HFFc6 (cell line): ENCODE measurements around the gene ZNF701. TPM values are rescaled to one million over a fixed set of nuclear protein-coding genes. Genes with fewer than 3 reads are reported as not detected.
A peak's percentile ranks its signal among the peaks of the same experiment; 100 is the strongest.
"Not testable (repeated sequence)": the region's sequence is repeated elsewhere in the genome, so short reads cannot be mapped to it uniquely, and the experiment has no call there.

Source experiments
- DNase-seq: peaks from one replicate; pipeline ENCODE4 v3.0.0-alpha.2; 2018
- H3K27ac Mint-ChIP-seq: 2 replicates; pipeline ENCODE4 v1.8.0; 2020; ENCODE audit warnings: mild to moderate bottlenecking, mixed read lengths
- H3K27me3 Mint-ChIP-seq: 2 replicates; pipeline ENCODE4 v1.8.0; 2021; ENCODE audit warnings: mild to moderate bottlenecking, moderate library complexity, mixed read lengths; ENCODE audit not compliant: insufficient read depth
- H3K36me3 Mint-ChIP-seq: 2 replicates; pipeline ENCODE4 v1.8.0; 2021; ENCODE audit warnings: low read depth, mixed read lengths
- H3K4me1 Mint-ChIP-seq: 2 replicates; pipeline ENCODE4 v1.8.0; 2020; ENCODE audit warnings: low read depth, mixed read lengths
- H3K4me3 Mint-ChIP-seq: 2 replicates; pipeline ENCODE4 v1.8.0; 2020; ENCODE audit warnings: mild to moderate bottlenecking, moderate library complexity, mixed read lengths
- H3K9me3 Mint-ChIP-seq: 2 replicates; pipeline ENCODE4 v1.8.0; 2020; ENCODE audit warnings: mild to moderate bottlenecking, mixed read lengths
- CTCF ChIP-seq: fragments of 200-600 bp; sonication (generic); IDR thresholded peaks from 2 replicates; pipeline ENCODE4 v1.5.0; 2021; ENCODE audit warnings: antibody characterized with exemption, mild to moderate bottlenecking
- total RNA-seq, 6 experiments: library from RNA; stranded (reverse); fragmentation: NEBNext Ultra II Directional; extraction: Animal tissue kit (Norgen Biotek cat#: 25700); gene quantifications; 2 replicates in 1 of 6; 3 replicates in 5 of 6; pipeline ENCODE4 v1.2.3, GENCODE V29; 2021

The ZNF701 gene
- total RNA-seq, 6 experiments from 2014 or later: 7.0 to 10.0 (median 8.5) TPM

- H3K4me3 Mint-ChIP-seq: no peak overlapping the region
- H3K4me1 Mint-ChIP-seq: no peaks in the 10 kb centered on the region
- H3K27me3 Mint-ChIP-seq: peaks cover 2% of the 10 kb centered on the region
- peak; percentile 35; the same call in 1 of the 2 replicates for TF ChIP-seq CTCF
- H3K27ac Mint-ChIP-seq: no peak overlapping the region
- DNase-seq: no peak
- peaks cover 66% of the 10 kb centered on the region for H3K36me3 Mint-ChIP-seq
- peaks cover 18% of the 10 kb centered on the region for H3K9me3 Mint-ChIP-seq
Observed at GRCh38 chr19:52590728-52591127, 20.6 kb downstream of the ZNF701 start.

- DNase-seq: no peak
- H3K4me3 Mint-ChIP-seq: no peak overlapping the region
- peaks cover 2% of the 10 kb centered on the region for H3K27me3 Mint-ChIP-seq
- no peak overlapping the region for H3K27ac Mint-ChIP-seq
- H3K9me3 Mint-ChIP-seq: peaks cover 31% of the 10 kb centered on the region
- no peaks in the 10 kb centered on the region for H3K4me1 Mint-ChIP-seq
- no peak for TF ChIP-seq CTCF
- H3K36me3 Mint-ChIP-seq: peaks cover 71% of the 10 kb centered on the region
Observed at GRCh38 chr19:52592301-52592700, 22.2 kb downstream of the ZNF701 start.

- not testable (repeated sequence) for H3K27me3 Mint-ChIP-seq, H3K4me1 Mint-ChIP-seq, DNase-seq, H3K27ac Mint-ChIP-seq, H3K4me3 Mint-ChIP-seq
- Mint-ChIP-seq H3K9me3 (peaks cover 42% of the 10 kb centered on the region), H3K36me3 (peaks cover 73% of the 10 kb centered on the region)
Observed at GRCh38 chr19:52593441-52593840, 23.4 kb downstream of the ZNF701 start.

GRCh38 chr19:52599241-52599640, 29.2 kb downstream of the ZNF701 start:
- no peak for DNase-seq
- Mint-ChIP-seq H3K4me3 (no peak overlapping the region), H3K36me3 (peaks cover 55% of the 10 kb centered on the region), H3K27me3 (no peaks in the 10 kb centered on the region; the same call in none of the 2 replicates), H3K27ac (no peak overlapping the region), H3K9me3 (peaks cover 38% of the 10 kb centered on the region), H3K4me1 (peaks cover 28% of the 10 kb centered on the region)
- no peak for TF ChIP-seq CTCF

- peak overlapping the region; percentile 61 for H3K27ac Mint-ChIP-seq
- no peak for DNase-seq
- H3K9me3 Mint-ChIP-seq: peaks cover 37% of the 10 kb centered on the region
- H3K36me3 Mint-ChIP-seq: peaks cover 56% of the 10 kb centered on the region
- H3K4me3 Mint-ChIP-seq: peak overlapping the region; percentile 86
- H3K4me1 Mint-ChIP-seq: peaks cover 28% of the 10 kb centered on the region
- no peaks in the 10 kb centered on the region; the same call in none of the 2 replicates for H3K27me3 Mint-ChIP-seq
- no peak for TF ChIP-seq CTCF
Observed at GRCh38 chr19:52600639-52601024, 30.5 kb downstream of the ZNF701 start.

GRCh38 chr19:52601025-52601973, 31.2 kb downstream of the ZNF701 start:
- peak overlapping the region; percentile 61 for H3K27ac Mint-ChIP-seq
- TF ChIP-seq CTCF: peak; percentile 73

More at GRCh38 chr19:52601025-52601973, 31.2 kb downstream of the ZNF701 start:
- Mint-ChIP-seq H3K4me3 (peak overlapping the region; percentile 86), H3K36me3 (peaks cover 54% of the 10 kb centered on the region), H3K9me3 (peaks cover 35% of the 10 kb centered on the region), H3K4me1 (peaks cover 28% of the 10 kb centered on the region), H3K27me3 (no peaks in the 10 kb centered on the region; the same call in none of the 2 replicates)
- peak; percentile 90 for DNase-seq
